ENCODE data around the gene HLX.

Gene HLX

GRCh38 chr1:220885971-220886370 is 6.7 kb downstream of the HLX start:
- Histone ChIP-seq H3K9me3 (ENCODE audit: insufficient read depth, low read length) (no peaks in the 10 kb centered on the region), H3K27ac (ENCODE audit: low read depth, low read length) (no peak overlapping the region), H3K79me2 (ENCODE audit: insufficient read depth, low read length) (no peaks in the 10 kb centered on the region), H3K9me2 (replicated peaks; ENCODE audit: insufficient read depth, low read length) (no peaks in the 10 kb centered on the region), H4K20me1 (ENCODE audit: low read depth, low read length) (no peaks in the 10 kb centered on the region), H3F3A (ENCODE audit: insufficient read depth) (no peaks in the 10 kb centered on the region), H3K4me3 (ENCODE audit: insufficient read depth, low read length, poor library complexity, severe bottlenecking) (no peak overlapping the region), H3K27me3 (ENCODE audit: low read length) (no peaks in the 10 kb centered on the region), H2AFZ (ENCODE audit: low read depth, low read length, severe bottlenecking) (no peak overlapping the region), H3K36me3 (ENCODE audit: low read length) (no peaks in the 10 kb centered on the region), H3K4me2 (ENCODE audit: low read depth, low read length, poor library complexity, severe bottlenecking) (no peak overlapping the region), H3K9ac (ENCODE audit: low read length) (no peak overlapping the region)
- TF ChIP-seq EZH2phosphoT487 (conservative IDR thresholded peaks at IDR 0.05; ENCODE audit: low read length) (no peak), CTCF (IDR thresholded peaks at IDR 0.05; ENCODE audit: insufficient read depth, low read length, poor library complexity, severe bottlenecking) (no peak)

- Histone ChIP-seq H3K79me2 (ENCODE audit: insufficient read depth, low read length) (no peaks in the 10 kb centered on the region), H3K36me3 (ENCODE audit: low read length) (no peaks in the 10 kb centered on the region), H4K20me1 (ENCODE audit: low read depth, low read length) (no peaks in the 10 kb centered on the region), H3K27ac (ENCODE audit: low read depth, low read length) (no peak overlapping the region), H3F3A (ENCODE audit: insufficient read depth) (no peaks in the 10 kb centered on the region), H3K9ac (ENCODE audit: low read length) (no peak overlapping the region), H2AFZ (ENCODE audit: low read depth, low read length, severe bottlenecking) (no peak overlapping the region), H3K4me3 (ENCODE audit: insufficient read depth, low read length, poor library complexity, severe bottlenecking) (no peak overlapping the region), H3K9me2 (replicated peaks; ENCODE audit: insufficient read depth, low read length) (no peaks in the 10 kb centered on the region), H3K4me2 (ENCODE audit: low read depth, low read length, poor library complexity, severe bottlenecking) (no peak overlapping the region), H3K9me3 (ENCODE audit: insufficient read depth, low read length) (no peaks in the 10 kb centered on the region), H3K27me3 (ENCODE audit: low read length) (no peaks in the 10 kb centered on the region)
- TF ChIP-seq CTCF (IDR thresholded peaks at IDR 0.05; ENCODE audit: insufficient read depth, low read length, poor library complexity, severe bottlenecking), result no peak
- no peak for TF ChIP-seq EZH2phosphoT487 (conservative IDR thresholded peaks at IDR 0.05; ENCODE audit: low read length)
Observed at GRCh38 chr1:220886470-220887201, 7.4 kb downstream of the HLX start.

- Histone ChIP-seq H2AFZ (ENCODE audit: low read depth, low read length, severe bottlenecking) (no peak overlapping the region), H3K27me3 (ENCODE audit: low read length) (no peaks in the 10 kb centered on the region), H3K4me2 (ENCODE audit: low read depth, low read length, poor library complexity, severe bottlenecking) (no peak overlapping the region)
Observed at GRCh38 chr1:220887202-220887519, 7.9 kb downstream of the HLX start.

More at GRCh38 chr1:220887202-220887519, 7.9 kb downstream of the HLX start:
- no peak overlapping the region for H3K27ac ChIP-seq (ENCODE audit: low read depth, low read length)
- H3K9me3 ChIP-seq (ENCODE audit: insufficient read depth, low read length), result no peaks in the 10 kb centered on the region
- H3K4me3 ChIP-seq (ENCODE audit: insufficient read depth, low read length, poor library complexity, severe bottlenecking), result no peak overlapping the region
- H3K9ac ChIP-seq (ENCODE audit: low read length), result no peak overlapping the region
- H3K9me2 ChIP-seq (replicated peaks; ENCODE audit: insufficient read depth, low read length), result no peaks in the 10 kb centered on the region
- H3F3A ChIP-seq (ENCODE audit: insufficient read depth), result no peaks in the 10 kb centered on the region
- no peaks in the 10 kb centered on the region for H3K36me3 ChIP-seq (ENCODE audit: low read length)
- H3K79me2 ChIP-seq (ENCODE audit: insufficient read depth, low read length), result no peaks in the 10 kb centered on the region
- TF ChIP-seq CTCF (IDR thresholded peaks at IDR 0.05; ENCODE audit: insufficient read depth, low read length, poor library complexity, severe bottlenecking) (no peak), EZH2phosphoT487 (conservative IDR thresholded peaks at IDR 0.05; ENCODE audit: low read length) (no peak)
- no peaks in the 10 kb centered on the region for H4K20me1 ChIP-seq (ENCODE audit: low read depth, low read length)

All from SU-DHL-6 (cell line).